Heart left ventricle (tissue), 13 donors: ENCODE results near the gene ABCC4.

Experiments used
- POLR2A ChIP-seq, 2 donors: fragments of 450-650 bp; IDR thresholded peaks; one replicate each; pipeline ENCODE4 v1.6.1; 2017; ENCODE audit warnings: antibody characterized with exemption in 2 of 2, mild to moderate bottlenecking in 2 of 2, moderate library complexity in 2 of 2
- TF ChIP-seq, protein P1 (sequence below), 12 donors: fragments of 200-600 bp; sonication (generic) in 4 of 12; IDR thresholded peaks; one replicate each; pipeline versions ENCODE4 v1.5.0 to v1.8.0; 2018 to 2022; ENCODE audit warnings: antibody characterized with exemption in 12 of 12, mild to moderate bottlenecking in 5 of 12
- donor health status: ischemic (EF 13 %, LVEDD 7.1; RV severe dilation, severe dysfunction).
- donor health status: DM: no; HTN: yes; CAD: no.
- donor health status: DM: no; HTN: no; CAD: no.
- donor health status: ischemic (EF 25% LVEDD 6.9; RV normal size, moderate dysfunction).
- donor health status: ischemic (EF 25% LVEDD 5.7; RV mildly dilated, moderate dysfunction).
- donor health status: ischemic (EF 35%, LVEDD 5.7; RV mildly dilated, moderate dysfunction).
- donor health status: nonischemic (EF 11% LVEDD 7.7; RV severe dilation, severe dysfunction).
- donor health status: DM: yes; HTN: yes; CAD: no.
- donor health status: PGD.
- donor health status: ischemic (EF 29% LVEDD 5.4; RV normal size, mild dysfunction).
- donor health status: nonischemic (EF 23%, LVEDD 6.1; RV moderate dilation, normal function).

DNA sequence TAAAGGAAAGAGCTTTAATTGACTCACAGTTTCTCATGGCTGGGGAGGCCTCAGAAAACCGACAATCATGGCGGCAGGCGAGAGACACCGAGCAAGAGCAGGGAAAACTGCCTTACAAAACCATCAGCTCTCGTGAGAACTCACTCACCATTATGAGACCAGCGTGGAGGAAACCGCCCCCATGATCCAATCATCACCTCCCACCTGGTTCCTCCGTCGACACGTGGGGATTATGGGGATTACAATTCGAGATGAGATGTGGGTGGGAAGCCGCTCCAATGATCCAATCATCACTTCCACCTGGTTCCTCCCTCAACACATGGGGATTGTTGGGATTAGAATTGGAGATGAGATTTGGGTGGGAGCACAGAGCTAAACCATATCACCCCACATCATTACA lies 293.9 kb downstream of the ABCC4 start:
- no peak for TF ChIP-seq POLR2A (IDR thresholded peaks at IDR 0.05)
- TF ChIP-seq, protein P1, sequence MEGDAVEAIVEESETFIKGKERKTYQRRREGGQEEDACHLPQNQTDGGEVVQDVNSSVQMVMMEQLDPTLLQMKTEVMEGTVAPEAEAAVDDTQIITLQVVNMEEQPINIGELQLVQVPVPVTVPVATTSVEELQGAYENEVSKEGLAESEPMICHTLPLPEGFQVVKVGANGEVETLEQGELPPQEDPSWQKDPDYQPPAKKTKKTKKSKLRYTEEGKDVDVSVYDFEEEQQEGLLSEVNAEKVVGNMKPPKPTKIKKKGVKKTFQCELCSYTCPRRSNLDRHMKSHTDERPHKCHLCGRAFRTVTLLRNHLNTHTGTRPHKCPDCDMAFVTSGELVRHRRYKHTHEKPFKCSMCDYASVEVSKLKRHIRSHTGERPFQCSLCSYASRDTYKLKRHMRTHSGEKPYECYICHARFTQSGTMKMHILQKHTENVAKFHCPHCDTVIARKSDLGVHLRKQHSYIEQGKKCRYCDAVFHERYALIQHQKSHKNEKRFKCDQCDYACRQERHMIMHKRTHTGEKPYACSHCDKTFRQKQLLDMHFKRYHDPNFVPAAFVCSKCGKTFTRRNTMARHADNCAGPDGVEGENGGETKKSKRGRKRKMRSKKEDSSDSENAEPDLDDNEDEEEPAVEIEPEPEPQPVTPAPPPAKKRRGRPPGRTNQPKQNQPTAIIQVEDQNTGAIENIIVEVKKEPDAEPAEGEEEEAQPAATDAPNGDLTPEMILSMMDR (IDR thresholded peaks at IDR 0.05) = no peak
